GM19240 (cell line): ENCODE data around the gene SMPD3.
A peak's percentile ranks its signal among the peaks of the same experiment; 100 is the strongest.

Experiments
- DNase-seq: peaks from one replicate; pipeline ENCODE4 v3.0.0; 2011; ENCODE audit warnings: low spot score; ENCODE audit not compliant: insufficient read length

The SMPD3 gene

GRCh38 chr16:68472581-68472980, 24.3 kb upstream of the SMPD3 start:
- DNase-seq: no peak

- DNase-seq: peak; percentile 69
These were observed 22.3 kb upstream of the SMPD3 start for GRCh38 chr16:68470461-68471150.

- no peak for DNase-seq
These were observed 21.6 kb upstream of the SMPD3 start for GRCh38 chr16:68469796-68470460.

DNA sequence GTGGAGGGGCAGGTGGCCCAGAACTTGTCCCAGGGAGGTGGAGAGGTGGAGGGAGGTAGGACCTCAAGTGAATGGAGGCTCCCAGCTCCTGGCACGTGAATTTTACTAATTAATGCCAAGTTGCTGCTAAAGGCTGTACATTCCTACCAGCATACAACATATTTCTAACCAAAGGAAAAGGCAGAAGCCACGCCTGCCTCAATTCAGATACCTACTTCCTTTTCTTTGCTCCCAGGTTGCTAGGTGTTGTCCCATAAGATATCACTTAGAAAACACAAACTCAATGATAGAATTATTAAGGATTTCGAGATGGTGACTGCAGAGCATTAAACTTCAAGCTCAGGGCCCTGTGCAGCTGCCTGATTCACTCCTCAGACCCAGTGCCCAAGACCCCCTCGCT, 20.5 kb upstream of the SMPD3 start:
- DNase-seq: no peak

GRCh38 chr16:68466174-68466573, 17.9 kb upstream of the SMPD3 start:
- DNase-seq: no peak

GRCh38 chr16:68463904-68464303, 15.6 kb upstream of the SMPD3 start:
- DNase-seq: no peak

DNA sequence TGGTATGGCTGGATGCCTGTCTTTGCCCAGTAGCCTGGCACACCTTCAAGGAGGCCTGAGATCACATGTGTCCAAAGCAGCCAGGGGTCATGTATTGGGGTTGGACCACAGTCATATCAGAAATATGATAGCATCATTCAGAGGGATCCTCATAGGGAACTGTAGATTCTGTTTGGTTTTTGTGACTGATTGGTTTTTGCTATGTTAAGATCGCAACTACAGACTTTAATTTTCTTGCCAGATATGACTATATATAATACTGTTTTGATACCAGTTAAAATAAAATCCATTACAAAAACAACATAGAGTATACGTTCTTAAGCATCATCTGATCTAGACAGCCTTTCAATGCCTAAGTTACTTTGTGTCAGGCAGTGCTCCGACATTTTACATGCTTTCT, 11.8 kb upstream of the SMPD3 start:
- no peak for DNase-seq

GRCh38 chr16:68459457-68459856, 11.1 kb upstream of the SMPD3 start:
- no peak for DNase-seq

DNA sequence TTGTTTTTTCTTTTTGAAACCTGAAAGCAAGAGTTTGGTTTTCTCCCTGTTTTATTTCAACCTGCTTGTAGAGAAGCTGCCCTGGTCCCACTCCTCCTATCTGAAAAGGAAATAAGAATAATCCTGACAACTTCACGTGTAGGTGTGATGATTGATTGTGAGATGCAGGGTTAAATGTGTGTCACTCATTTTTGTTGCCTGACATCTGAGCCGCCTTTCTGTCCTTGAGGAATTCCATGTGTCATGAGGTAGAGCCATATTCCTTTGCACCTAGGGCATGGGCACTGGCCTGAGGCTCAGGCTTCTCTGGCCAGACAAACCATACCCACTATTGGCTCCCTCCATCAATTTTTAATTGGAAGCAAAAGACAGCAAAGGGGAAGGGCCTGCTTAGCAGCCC, 10.2 kb upstream of the SMPD3 start:
- DNase-seq: no peak

GRCh38 chr16:68458101-68458500, 9.8 kb upstream of the SMPD3 start:
- no peak for DNase-seq

- DNase-seq: no peak
These were observed 7.3 kb upstream of the SMPD3 start for GRCh38 chr16:68455631-68456030.

GRCh38 chr16:68454920-68455435, 6.7 kb upstream of the SMPD3 start:
- no peak for DNase-seq

GRCh38 chr16:68453816-68454215, 5.5 kb upstream of the SMPD3 start:
- DNase-seq: no peak

GRCh38 chr16:68452176-68452575, 3.9 kb upstream of the SMPD3 start:
- no peak for DNase-seq

DNA sequence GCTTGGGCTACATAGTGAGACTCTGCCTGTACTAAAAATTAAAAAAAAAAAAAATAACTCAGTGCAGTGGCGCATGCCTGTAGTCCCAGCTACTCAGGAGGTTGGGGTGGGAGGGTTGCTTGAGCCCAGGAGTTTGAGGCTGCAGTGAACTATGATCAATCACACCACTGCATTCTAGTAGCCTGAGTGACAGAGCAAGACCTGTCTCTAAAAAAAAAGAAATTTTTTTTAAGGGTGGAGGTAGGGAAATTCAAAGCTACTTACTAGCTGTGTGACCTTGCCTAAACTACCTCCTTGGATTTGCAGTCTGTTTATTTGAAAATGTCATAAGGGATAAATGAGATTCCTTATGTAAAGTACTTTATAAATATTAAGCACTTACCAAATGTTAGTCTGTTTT, 3.4 kb upstream of the SMPD3 start:
- DNase-seq: no peak

DNA sequence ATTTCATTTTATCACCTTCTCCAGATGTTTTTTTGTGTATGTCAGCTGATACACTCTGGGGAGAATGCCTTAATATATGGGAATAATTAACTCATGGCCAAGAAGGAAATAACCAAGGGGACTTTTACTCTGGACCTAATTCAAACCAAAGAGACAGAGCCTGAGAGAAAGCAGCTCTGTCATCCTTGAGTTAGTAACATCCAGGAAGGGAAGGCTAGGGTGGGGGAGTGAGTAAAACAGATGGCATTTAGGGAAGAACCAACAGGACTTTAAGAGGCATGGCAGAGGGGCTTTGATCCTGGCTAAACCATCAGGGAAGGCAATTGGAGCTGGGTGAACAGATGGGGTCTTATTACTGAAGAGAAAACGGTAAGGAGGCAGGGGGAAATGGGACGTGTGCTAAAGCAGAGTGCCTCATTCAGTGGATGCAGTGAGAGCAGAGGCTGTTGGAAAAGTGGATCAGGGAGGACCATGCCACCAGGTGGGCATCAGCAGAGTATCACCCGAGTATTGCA, 2.5 kb upstream of the SMPD3 start:
- DNase-seq: no peak

DNA sequence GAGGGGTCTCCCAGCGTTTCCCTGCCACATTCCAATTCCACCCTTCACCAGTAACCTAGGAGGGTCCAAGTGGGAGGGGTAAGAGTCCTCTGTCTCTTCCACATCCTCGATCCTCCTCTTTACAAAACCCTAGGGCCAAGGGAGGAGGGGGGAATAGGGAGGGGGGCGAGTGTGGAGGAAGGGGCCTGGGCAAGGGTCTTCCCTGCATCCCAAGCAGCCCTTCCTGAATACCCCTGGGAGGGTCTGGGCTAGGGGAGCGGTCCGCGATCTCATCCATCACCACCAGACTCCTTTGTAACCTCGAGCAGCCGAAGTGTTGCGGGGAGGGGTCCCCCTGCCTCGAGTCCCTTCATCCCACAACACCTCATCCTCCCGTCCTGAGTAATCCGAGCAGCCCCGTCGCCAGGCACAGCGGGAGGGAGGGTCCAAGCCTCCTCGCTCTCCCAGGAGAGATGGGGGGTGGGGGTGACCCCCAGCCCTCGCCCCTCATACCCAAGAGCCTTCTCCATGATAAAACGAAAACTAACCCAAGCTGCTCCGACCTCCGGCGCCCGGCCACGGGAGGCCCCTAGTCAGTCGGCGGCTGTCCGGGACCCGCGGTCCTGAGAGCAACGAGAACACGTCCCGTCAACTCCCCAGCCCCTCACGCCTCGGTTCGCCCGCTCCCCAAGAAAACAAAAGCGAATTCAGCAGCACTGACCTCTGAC, 502 bp downstream of the SMPD3 start:
- DNase-seq: no peak

GRCh38 chr16:68446681-68447652, 1.3 kb downstream of the SMPD3 start:
- no peak for DNase-seq

- peak; percentile 52 for DNase-seq
These were observed 2.9 kb downstream of the SMPD3 start for GRCh38 chr16:68445458-68445857.

DNA sequence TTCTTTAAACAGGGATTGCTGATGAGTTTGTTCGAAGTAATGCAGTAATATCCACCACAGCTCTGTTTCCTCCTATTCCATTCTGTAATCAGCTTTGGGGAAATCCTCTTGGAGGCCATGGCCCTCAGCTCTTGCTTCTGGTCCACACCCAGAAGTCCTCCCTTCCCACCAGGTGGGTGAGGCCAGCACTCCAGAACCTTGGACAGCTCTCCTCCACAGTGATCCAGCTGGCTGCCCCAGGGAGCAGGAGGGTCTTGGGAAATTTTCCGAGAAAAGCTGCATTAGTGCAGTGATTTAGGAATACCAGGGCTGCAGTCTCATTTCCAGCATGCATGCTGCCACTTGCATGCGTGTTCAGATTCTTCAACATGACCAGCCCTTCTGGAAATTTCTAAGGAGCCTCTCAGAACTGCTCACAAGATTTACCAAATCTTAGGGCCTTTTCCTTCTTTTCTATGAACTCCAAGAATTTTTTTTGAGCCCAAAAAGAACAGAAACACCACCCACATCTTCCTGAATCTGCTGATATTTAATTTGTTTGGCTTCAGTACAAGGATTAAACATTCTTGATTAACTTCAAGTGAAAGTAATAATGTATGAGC, 4.2 kb downstream of the SMPD3 start:
- DNase-seq: no peak

GRCh38 chr16:68436581-68436980, 11.7 kb downstream of the SMPD3 start:
- no peak for DNase-seq
